ENCODE measurements around the gene MED13L. TPM values are rescaled to one million over a fixed set of nuclear protein-coding genes. Genes with fewer than 3 reads are reported as not detected.
A peak's percentile ranks its signal among the peaks of the same experiment; 100 is the strongest.

Gene MED13L
- total and polyA plus RNA-seq, 12 donors = 9.4 to 76.5 (median 64.2) TPM

DNA sequence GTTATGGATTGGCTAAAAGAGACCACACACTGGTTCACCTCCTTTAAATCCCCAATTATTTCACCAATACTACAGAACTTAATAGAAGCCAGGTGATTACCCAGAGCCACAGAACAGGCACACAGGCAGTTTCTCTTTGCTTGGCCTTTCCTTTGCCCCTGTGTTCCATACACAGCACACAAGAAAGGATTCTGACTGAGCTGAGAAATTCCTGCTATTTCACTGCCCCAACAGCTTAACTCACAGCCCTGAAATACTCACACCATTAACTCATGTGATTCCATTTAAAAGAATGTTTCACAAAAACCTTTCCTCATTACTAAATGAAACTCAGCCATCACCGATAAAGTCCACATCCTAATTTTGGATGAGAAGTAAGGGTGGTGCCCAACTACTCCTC lies 133.6 kb downstream of the MED13L start:
- no peak for DNase-seq
- WGBS, 2 donors = 19 to 29% methylated on average over 1 of the region's 1 CpG
- TF ChIP-seq, protein P1, sequence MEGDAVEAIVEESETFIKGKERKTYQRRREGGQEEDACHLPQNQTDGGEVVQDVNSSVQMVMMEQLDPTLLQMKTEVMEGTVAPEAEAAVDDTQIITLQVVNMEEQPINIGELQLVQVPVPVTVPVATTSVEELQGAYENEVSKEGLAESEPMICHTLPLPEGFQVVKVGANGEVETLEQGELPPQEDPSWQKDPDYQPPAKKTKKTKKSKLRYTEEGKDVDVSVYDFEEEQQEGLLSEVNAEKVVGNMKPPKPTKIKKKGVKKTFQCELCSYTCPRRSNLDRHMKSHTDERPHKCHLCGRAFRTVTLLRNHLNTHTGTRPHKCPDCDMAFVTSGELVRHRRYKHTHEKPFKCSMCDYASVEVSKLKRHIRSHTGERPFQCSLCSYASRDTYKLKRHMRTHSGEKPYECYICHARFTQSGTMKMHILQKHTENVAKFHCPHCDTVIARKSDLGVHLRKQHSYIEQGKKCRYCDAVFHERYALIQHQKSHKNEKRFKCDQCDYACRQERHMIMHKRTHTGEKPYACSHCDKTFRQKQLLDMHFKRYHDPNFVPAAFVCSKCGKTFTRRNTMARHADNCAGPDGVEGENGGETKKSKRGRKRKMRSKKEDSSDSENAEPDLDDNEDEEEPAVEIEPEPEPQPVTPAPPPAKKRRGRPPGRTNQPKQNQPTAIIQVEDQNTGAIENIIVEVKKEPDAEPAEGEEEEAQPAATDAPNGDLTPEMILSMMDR (IDR thresholded peaks at IDR 0.05) = no peak
- Histone ChIP-seq H3K4me1 (peaks cover 0 to 89% (median 68%) of the 10 kb centered on the region in 9 donors), H3K27ac (peak overlapping the region in 8 of 10 donors; percentile 5 to 59 (median 34)), H3K9me3 (no peaks in the 10 kb centered on the region), H3K4me3 (no peak overlapping the region), H3K27me3 (no peaks in the 10 kb centered on the region), H3K36me3 (no peaks in the 10 kb centered on the region)
- ATAC-seq = peak in 5 of 8 donors; percentile 28 to 61 (median 44)
- intact Hi-C loops (cut with DNase I) = loop anchor here in 6 of 10 donors (5.0 to 10.0 kb wide), 7 partner anchors 78 to 551 kb away; no protein-coding TSS in a partner anchor

DNA sequence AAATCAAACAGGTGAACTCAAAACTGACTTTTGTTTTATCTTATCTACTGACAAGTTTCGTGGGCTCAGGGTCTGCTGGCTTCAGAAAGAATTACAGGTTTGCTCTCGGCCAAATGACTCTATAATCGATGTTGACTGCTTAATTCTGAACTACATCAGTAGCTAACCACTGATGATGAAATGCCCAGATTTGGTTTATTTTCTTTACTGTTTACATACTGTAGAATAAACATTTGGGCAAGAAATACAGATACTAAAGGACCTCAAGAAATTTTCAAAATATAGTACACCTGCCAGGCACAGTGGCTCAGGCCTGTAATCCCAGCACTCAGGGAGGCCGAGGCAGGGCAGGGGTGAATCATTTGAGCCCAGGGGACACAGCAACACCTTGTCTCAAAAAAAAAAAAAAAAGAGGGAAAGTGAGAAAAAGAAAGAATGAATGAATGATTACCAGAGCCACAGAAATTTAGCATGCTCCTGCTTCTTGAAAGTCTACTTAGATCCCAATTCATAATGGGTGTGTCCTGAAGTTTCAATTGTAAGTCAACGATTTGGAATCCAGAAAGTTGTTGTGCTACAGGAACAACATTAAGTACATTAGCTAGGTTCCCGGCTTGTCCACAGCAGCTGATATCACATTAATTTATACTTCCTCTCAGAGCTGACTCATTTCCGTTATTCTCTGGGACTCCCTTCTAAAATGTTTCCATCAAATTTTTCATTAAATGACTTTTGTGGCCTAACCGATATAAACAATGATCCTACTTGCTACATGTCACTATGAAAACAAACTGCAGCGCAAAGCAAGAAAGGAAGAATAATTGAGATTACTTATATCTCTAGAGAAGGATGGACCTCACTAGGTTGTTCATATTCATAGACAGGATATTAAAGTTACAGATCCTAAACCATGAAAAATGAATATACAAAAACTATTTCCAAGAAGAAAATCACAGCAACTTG lies 134.3 kb downstream of the MED13L start:
- WGBS, 2 donors = 43 to 49% methylated on average over 9 of the region's 9 CpGs
- peak in 3 of 8 donors; percentile 21 to 43 (median 40) for ATAC-seq
- H3K9me3 ChIP-seq = no peaks in the 10 kb centered on the region
- no peaks in the 10 kb centered on the region for H3K27me3 ChIP-seq
- peak overlapping the region in 8 of 10 donors; percentile 5 to 59 (median 34) for H3K27ac ChIP-seq
- peaks cover 0 to 89% (median 66%) of the 10 kb centered on the region in 9 donors for H3K4me1 ChIP-seq
- TF ChIP-seq, protein P1 (IDR thresholded peaks at IDR 0.05) = no peak
- no peak for DNase-seq
- no peaks in the 10 kb centered on the region for H3K36me3 ChIP-seq
- intact Hi-C loops (cut with DNase I) = loop anchor here in 6 of 10 donors (5.0 to 10.0 kb wide), 7 partner anchors 79 to 552 kb away; no protein-coding TSS in a partner anchor
- no peak overlapping the region for H3K4me3 ChIP-seq

DNA sequence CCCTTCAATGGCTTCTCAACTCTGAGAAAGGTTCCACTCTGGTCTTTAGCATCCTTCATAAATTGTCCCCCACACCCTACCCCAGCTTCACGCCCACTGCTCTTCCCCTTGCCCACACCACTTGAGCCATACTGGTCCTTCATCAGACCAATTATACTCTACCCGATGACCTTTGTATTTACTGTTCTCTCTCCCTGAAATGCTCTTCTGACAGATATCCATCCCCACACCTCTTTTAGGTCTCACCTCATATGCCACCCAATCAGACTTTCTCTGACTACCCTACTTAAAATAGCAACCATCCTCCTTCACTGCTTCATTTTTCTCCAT lies 135.7 kb downstream of the MED13L start:
- H3K9me3 ChIP-seq = no peaks in the 10 kb centered on the region
- no peak overlapping the region for H3K4me3 ChIP-seq
- ATAC-seq (peak in 1 of 8 donors; percentile 18), DNase-seq (no peak)
- TF ChIP-seq, protein P1 (IDR thresholded peaks at IDR 0.05) = no peak
- H3K27ac ChIP-seq = no peak overlapping the region
- no peaks in the 10 kb centered on the region for H3K36me3 ChIP-seq
- peaks cover 0 to 85% (median 61%) of the 10 kb centered on the region in 9 donors for H3K4me1 ChIP-seq
- intact Hi-C loops (cut with DNase I) = loop anchor here in 6 of 10 donors (5.0 to 10.0 kb wide), 7 partner anchors 81 to 553 kb away; no protein-coding TSS in a partner anchor
- 80 to 88% methylated on average over 2 of the region's 2 CpGs for WGBS, 2 donors
- H3K27me3 ChIP-seq = no peaks in the 10 kb centered on the region

DNA sequence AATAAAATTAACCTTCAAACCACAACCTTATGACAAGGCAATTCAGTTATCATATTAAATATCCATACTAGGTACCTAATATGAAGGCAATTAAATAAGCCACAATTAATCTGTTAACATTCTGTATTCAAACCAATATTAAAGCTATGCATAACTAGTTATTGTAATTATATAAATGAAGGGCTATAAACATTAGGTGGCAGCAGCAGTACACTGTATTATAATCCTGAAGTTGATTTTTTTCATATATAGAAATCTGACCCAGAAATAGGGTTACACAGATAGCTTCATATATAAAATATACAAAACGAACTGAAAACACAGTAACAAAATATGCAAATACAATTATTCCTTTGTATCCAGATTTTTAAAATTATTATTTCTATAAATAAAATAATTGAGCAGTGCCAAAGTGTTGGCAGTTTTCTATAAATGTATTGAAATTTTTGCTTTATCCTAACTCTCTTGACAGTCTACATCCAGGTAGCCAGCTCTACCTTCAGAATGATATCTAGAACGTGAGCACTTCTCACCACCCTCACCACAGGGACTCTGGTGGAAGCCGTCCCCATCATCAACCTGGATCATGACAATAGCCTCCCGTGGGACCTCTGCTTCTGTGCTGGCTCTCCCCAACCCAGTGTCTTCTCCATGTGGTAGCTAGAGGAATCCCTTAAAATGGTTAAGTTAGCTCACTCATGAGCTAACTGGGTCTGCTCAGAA lies 136.2 kb downstream of the MED13L start:
- no peaks in the 10 kb centered on the region for H3K9me3 ChIP-seq
- no peak overlapping the region for H3K27ac ChIP-seq
- peak in 1 of 8 donors; percentile 20 for ATAC-seq
- no peak overlapping the region for H3K4me3 ChIP-seq
- no peak for DNase-seq
- no peaks in the 10 kb centered on the region for H3K27me3 ChIP-seq
- TF ChIP-seq, protein P1 (IDR thresholded peaks at IDR 0.05) = peak in 7 of 9 donors; percentile 25 to 59 (median 40)
- no peaks in the 10 kb centered on the region for H3K36me3 ChIP-seq
- WGBS, 2 donors = 65 to 68% methylated on average over 4 of the region's 4 CpGs
- intact Hi-C loops (cut with DNase I) = loop anchor here in 6 of 10 donors (5.0 to 10.0 kb wide), 7 partner anchors 81 to 554 kb away; no protein-coding TSS in a partner anchor
- peaks cover 0 to 86% (median 59%) of the 10 kb centered on the region in 9 donors for H3K4me1 ChIP-seq

Measured in heart right ventricle (tissue), 16 donors.